GM12878 (cell line): ENCODE measurements around the gene ABHD11.
A peak's percentile ranks its signal among the peaks of the same experiment; 100 is the strongest.

Source experiments
- CTCF ChIP-seq, 3 experiments: IDR thresholded peaks in 2 of 3; conservative IDR thresholded peaks in 1 of 3; 2 replicates each; pipeline ENCODE4 v1.5.1; 2011; ENCODE audit warnings: low read depth in 3 of 3, low read length in 3 of 3, mild to moderate bottlenecking in 3 of 3, control low read depth in 2 of 3, moderate library complexity in 2 of 3, inconsistent platforms in 1 of 3, mixed read lengths in 1 of 3; ENCODE audit not compliant: control insufficient read depth in 2 of 3, insufficient read depth in 1 of 3; ENCODE audit errors: extremely low read depth in 1 of 3
- E2F4 ChIP-seq: IDR thresholded peaks from 2 replicates; pipeline ENCODE4 v1.6.1; 2012; ENCODE audit warnings: low read depth, low read length, improper control_type of control experiment
- EP300 ChIP-seq, 2 experiments: fragments of 150-350 bp in 1 of 2; IDR thresholded peaks; 2 replicates each; pipeline ENCODE4 v1.6.1; 2011 to 2012; ENCODE audit warnings: low read depth in 2 of 2, low read length in 2 of 2, borderline replicate concordance in 1 of 2, improper control_type of control experiment in 1 of 2, inconsistent platforms in 1 of 2; ENCODE audit not compliant: control insufficient read depth in 1 of 2
- ESRRA ChIP-seq: IDR thresholded peaks from 2 replicates; pipeline ENCODE4 v1.6.1; 2012; ENCODE audit warnings: mild to moderate bottlenecking, low read length, improper control_type of control experiment
- JUND ChIP-seq: IDR thresholded peaks from 2 replicates; pipeline ENCODE4 v1.6.1; 2012; ENCODE audit warnings: low read depth, mild to moderate bottlenecking, low read length, improper control_type of control experiment, moderate library complexity
- NFYA ChIP-seq: IDR thresholded peaks from 2 replicates; pipeline ENCODE4 v1.6.1; 2011; ENCODE audit warnings: low read depth, mild to moderate bottlenecking, low read length, improper control_type of control experiment, borderline replicate concordance
- NFYB ChIP-seq: IDR thresholded peaks from 2 replicates; pipeline ENCODE4 v1.6.1; 2011; ENCODE audit warnings: low read depth, mild to moderate bottlenecking, low read length, improper control_type of control experiment, moderate library complexity; ENCODE audit not compliant: insufficient read depth
- POLR2AphosphoS5 ChIP-seq: IDR thresholded peaks from 2 replicates; pipeline ENCODE4 v1.6.1; 2011; ENCODE audit warnings: mild to moderate bottlenecking, low read length, inconsistent platforms
- RELA ChIP-seq: fragments of 450-650 bp; IDR thresholded peaks from 2 replicates; pipeline ENCODE4 v1.8.0; 2014; ENCODE audit warnings: borderline replicate concordance; ENCODE audit not compliant: partially characterized antibody
- REST ChIP-seq: IDR thresholded peaks from 2 replicates; pipeline ENCODE4 v1.6.1; 2012; ENCODE audit warnings: mild to moderate bottlenecking, low read depth, low read length
- STAT3 ChIP-seq: IDR thresholded peaks from 2 replicates; pipeline ENCODE4 v1.6.1; 2011; ENCODE audit warnings: low read depth, low read length, improper control_type of control experiment
- ZBTB40 ChIP-seq: fragments of 450-650 bp; IDR thresholded peaks from 2 replicates; pipeline ENCODE4 v1.6.1; 2016; ENCODE audit warnings: mild to moderate bottlenecking, moderate library complexity, borderline replicate concordance
- ZNF24 ChIP-seq: fragments of 450-650 bp; IDR thresholded peaks from 2 replicates; pipeline ENCODE4 v1.6.1; 2017; ENCODE audit warnings: antibody characterized with exemption, mild to moderate bottlenecking

GRCh38 chr7:73701357-73701995 lies 37.1 kb downstream of the ABHD11 start:
- no peak for TF ChIP-seq JUND
- no peak for TF ChIP-seq EP300 (IDR thresholded peaks at IDR 0.05; ENCODE audit: borderline replicate concordance in 1 of 2, control insufficient read depth in 1 of 2, low read depth in 2 of 2, low read length in 2 of 2)
- TF ChIP-seq REST, result no peak
- TF ChIP-seq E2F4, result no peak
- no peak for TF ChIP-seq NFYA
- TF ChIP-seq NFYB, result no peak
- no peak for TF ChIP-seq STAT3
- TF ChIP-seq RELA, result no peak
- TF ChIP-seq CTCF (IDR thresholded peaks at IDR 0.05 in 2 of 3, conservative IDR thresholded peaks at IDR 0.05 in 1 of 3; ENCODE audit: control insufficient read depth in 2 of 3, extremely low read depth in 1 of 3, insufficient read depth in 1 of 3, low read depth in 3 of 3, low read length in 3 of 3), result peak; percentile 31 to 70 (median 61); a peak in 5 of 6 replicates
- no peak for TF ChIP-seq ZNF24
- no peak for TF ChIP-seq ESRRA
- TF ChIP-seq POLR2AphosphoS5, result no peak
- no peak for TF ChIP-seq ZBTB40
